Right kidney (tissue), 9 donors: ENCODE data around the gene SIRT1.
"Not testable (repeated sequence)": the region's sequence is repeated elsewhere in the genome, so short reads cannot be mapped to it uniquely, and the experiment has no call there.

ENCODE experiments used
- DNase-seq: peaks from one replicate; pipeline ENCODE4 v3.0.0-alpha.2; 2016
- long read RNA-seq, 8 donors: transcript quantifications; one replicate each; lab custom pipeline, GENCODE V29; 2026

Gene SIRT1
- long read RNA-seq, donor 1, full-length matches to known transcripts, result 9 of 9 reads
- long read RNA-seq, donor 1, partial matches to known transcripts, result 0 of 9 reads
- long read RNA-seq, donor 1, other reads (novel, unspliced or antisense), result 0 of 9 reads
- long read RNA-seq, donor 2, full-length matches to known transcripts, result 2 of 2 reads
- long read RNA-seq, donor 2, partial matches to known transcripts, result 0 of 2 reads
- long read RNA-seq, donor 2, other reads (novel, unspliced or antisense), result 0 of 2 reads
- long read RNA-seq, donor 3, full-length matches to known transcripts, result 3 of 3 reads
- long read RNA-seq, donor 3, partial matches to known transcripts, result 0 of 3 reads
- long read RNA-seq, donor 3, other reads (novel, unspliced or antisense), result 0 of 3 reads
- long read RNA-seq, donor 4, full-length matches to known transcripts, result 3 of 3 reads
- long read RNA-seq, donor 4, partial matches to known transcripts, result 0 of 3 reads
- long read RNA-seq, donor 4, other reads (novel, unspliced or antisense), result 0 of 3 reads
- long read RNA-seq, donor 5, full-length matches to known transcripts, result 1 of 7 reads
- long read RNA-seq, donor 5, partial matches to known transcripts, result 6 of 7 reads
- long read RNA-seq, donor 5, other reads (novel, unspliced or antisense), result 0 of 7 reads
- long read RNA-seq, donor 6, full-length matches to known transcripts, result 6 of 6 reads
- long read RNA-seq, donor 6, partial matches to known transcripts, result 0 of 6 reads
- long read RNA-seq, donor 6, other reads (novel, unspliced or antisense), result 0 of 6 reads
- long read RNA-seq, donor 7, full-length matches to known transcripts, result 3 of 14 reads
- long read RNA-seq, donor 7, partial matches to known transcripts, result 11 of 14 reads
- long read RNA-seq, donor 7, other reads (novel, unspliced or antisense), result 0 of 14 reads
- long read RNA-seq, donor 8, full-length matches to known transcripts, result 7 of 7 reads
- long read RNA-seq, donor 8, partial matches to known transcripts, result 0 of 7 reads
- long read RNA-seq, donor 8, other reads (novel, unspliced or antisense), result 0 of 7 reads

DNA sequence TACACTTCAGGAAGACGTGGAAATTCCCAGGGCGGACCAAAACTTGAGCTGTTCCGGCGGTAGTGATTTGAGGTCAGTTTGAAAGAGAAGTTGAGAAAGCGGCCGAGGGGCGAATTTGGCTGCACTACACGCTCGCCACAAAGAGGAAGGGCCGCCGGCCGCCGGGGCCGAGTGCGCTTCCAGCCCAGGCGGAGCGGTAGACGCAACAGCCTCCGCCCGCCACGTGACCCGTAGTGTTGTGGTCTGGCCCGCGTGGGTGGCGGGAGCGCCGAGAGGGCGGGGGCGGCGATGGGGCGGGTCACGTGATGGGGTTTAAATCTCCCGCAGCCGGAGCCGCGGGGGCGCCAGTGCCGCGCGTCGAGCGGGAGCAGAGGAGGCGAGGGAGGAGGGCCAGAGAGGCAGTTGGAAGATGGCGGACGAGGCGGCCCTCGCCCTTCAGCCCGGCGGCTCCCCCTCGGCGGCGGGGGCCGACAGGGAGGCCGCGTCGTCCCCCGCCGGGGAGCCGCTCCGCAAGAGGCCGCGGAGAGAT is at the start of gene SIRT1:
Gene SIRT1 (plus strand): TSS at position 344 of the 529 bp plus-strand sequence. CDS start 66 bp downstream, at position 410.
- DNase-seq, result peak; percentile 91

DNA sequence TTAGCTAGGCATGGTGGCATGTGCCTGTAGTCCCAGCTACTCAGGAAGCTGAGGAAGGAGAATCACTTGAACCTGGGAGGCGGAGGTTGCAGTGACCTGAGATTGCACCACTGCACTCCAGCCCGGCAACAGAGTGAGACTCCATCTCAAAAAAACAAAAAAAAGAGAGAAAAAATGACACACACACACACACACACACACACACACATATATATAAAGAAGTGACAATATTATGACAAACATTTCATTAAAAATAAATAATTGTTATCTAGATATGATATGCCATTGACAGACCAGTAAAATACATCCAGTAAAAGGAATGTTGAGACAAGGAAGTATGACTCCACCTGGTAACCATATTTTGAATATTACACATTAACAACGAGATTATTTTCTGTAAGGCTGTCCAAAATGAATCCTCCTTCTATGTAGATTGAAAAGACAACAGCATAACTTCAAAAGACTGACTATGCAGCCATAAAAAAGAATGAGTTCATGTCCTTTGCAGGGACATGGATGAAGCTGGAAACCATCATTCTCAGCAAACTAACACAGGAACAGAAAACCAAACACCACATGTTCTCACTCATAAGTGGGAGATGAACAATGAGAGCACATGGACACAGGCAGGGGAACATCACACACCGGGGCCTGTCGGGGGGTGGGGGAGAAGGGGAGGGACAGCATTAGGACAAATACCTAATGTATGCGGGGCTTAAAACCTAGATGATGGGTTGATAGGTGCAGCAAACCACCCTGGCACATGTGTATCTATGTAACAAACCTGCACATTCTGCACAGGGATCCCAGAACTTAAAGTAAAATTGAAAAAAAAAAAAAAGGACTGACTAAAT is 48.7 kb upstream of the SIRT1 start:
- DNase-seq, result not testable (repeated sequence)

DNA sequence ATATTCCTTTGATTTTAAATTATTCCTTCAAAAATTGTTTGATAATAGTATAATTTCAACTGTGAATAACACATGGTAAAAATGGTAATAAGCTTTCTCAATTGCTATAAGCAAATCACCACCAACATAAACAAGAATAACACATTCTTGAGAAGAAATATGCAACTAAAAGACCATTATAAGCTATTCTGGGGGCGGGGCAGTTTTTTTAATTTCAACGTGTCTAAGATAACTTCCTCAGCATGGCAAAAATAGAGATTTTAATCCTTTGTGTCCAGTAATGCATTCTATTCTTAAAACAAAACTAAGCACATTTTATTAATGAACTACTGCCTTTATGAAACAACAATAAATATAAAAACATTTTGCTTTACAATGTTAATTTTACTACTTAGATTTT is 48.0 kb upstream of the SIRT1 start:
- DNase-seq, result no peak

DNA sequence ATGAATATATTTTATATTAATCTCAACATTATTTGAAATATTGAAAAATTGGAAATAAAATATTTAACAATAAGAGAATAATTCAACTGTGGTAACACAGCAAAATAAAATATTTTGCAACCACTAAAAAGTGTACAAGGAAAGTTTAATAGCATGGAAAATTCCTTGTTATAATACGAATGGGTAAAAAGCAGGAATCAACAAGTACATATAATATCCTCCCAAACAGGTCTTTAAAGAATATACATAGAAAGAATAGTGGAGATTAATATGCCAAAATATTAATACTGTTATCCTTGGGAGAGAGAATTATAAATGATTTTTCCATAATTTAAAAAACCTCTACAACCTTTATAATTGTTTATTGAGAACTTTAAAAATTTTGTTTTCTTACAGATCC is 47.5 kb upstream of the SIRT1 start:
- DNase-seq, result no peak

DNA sequence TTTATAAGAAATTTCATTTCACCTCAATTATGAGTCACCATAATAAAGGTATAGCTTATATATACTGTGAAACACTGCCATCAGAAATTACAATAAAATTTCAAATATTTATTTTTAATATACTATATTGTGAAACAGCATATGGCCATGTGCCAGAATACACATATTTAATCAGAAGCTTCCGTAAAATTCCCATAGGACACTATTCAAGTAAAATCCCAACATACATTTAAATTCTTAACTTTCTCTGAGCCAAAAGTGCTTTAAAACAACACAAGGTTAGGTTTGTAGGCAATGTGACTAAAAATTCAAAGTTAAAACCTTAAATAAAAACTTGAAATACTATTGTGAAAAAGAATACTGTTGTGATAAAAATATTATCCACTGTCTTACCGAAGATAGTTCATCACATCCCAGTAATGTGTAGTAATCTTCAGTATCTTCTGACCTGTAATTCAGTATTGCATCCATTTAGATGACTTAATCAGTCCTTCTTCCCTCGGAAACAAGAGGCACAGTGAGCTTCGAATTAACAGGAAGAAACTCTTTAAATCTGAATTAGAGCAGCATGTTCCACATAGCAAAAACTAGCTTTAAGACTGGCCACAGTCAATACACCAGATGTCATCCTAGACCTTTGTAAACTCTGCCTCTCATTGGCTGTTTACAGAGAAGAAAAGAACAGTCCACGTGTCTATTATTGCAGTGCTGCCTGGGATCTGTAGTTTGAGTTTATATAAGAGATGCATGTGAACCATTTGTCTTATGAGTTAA is 46.7 kb upstream of the SIRT1 start, which contains the start of gene DNAJC12:
Gene DNAJC12 (minus strand): TSS at position 648 of the 774 bp plus-strand sequence. CDS start 177 bp downstream, at position 471.
- DNase-seq, result peak; percentile 29

DNA sequence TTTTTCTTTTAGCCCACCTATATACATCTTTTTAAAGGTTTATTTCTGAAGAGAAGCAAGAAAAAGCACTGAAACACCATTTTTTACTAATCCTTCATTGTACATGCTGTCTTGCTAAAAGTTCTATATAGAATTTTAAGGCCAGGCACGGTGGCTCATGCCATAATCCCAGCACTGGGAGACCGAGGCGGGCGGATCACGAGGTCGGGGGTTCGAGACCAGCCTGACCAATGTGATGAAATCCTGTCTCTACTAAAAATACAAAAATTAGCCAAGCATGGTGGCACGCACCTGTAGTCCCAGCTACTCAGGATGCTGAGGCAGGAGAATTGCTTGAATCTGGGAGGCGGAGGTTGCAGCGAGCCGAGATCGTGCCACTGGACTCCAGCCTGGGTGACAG is 44.9 kb upstream of the SIRT1 start:
- DNase-seq, result not testable (repeated sequence)

DNA sequence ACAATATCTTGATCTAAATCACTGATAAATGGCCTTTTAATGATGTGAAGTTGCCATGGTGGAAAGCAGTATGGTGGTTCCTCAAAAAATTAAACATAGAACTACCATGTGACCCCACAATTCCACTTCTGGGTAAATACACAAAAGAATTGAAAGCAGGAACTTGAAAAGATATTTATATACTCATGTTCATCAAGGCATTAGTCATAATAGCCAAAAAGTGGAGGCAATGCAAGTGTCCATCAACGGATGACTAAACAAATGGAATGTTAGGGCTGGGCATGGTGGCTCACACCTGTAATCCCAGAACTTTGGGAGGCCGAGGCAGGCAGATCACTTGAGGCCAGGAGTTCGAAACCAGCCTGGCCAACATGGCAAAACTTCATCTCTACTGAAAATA is 44.5 kb upstream of the SIRT1 start:
- DNase-seq, result no peak

DNA sequence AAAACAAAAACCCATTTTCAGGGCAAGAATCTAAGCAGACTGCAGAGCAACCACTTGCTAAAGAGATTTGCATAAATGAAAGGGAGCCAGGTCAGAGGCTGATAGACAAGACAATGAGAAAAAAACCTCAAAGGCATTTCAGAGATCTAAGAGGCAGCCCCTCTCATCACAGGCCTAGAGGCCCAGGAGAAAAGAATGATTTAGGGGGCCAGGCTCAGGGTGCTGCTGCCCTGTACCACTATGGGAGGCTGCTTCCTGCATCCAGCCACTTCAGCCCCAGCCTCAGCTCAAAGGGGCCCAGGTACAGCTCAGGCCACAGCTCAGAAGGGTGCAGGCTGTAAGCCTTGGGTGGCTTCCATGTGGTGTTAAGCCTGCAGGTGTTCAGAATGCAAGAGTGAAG is 42.7 kb upstream of the SIRT1 start:
- no peak for DNase-seq

DNA sequence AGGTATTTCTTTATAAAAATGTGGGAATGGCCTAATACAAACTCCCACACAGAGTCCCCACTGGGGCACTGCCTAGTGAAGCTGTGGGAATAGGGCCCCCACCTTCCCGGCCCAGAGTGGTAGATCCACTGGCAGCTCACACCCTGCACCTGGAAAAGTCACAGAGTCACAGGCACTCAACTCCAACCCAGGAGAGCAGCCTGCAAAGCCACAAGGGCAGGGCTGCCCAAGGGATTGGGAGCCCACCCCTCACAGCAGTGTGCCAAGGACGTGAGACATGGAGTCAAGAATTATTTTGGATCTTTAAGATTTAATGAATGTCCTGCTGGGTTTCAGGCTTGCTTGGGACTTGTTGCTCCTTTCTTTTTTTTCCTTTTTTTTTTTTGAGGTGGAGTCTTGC is 41.2 kb upstream of the SIRT1 start:
- DNase-seq, result no peak

DNA sequence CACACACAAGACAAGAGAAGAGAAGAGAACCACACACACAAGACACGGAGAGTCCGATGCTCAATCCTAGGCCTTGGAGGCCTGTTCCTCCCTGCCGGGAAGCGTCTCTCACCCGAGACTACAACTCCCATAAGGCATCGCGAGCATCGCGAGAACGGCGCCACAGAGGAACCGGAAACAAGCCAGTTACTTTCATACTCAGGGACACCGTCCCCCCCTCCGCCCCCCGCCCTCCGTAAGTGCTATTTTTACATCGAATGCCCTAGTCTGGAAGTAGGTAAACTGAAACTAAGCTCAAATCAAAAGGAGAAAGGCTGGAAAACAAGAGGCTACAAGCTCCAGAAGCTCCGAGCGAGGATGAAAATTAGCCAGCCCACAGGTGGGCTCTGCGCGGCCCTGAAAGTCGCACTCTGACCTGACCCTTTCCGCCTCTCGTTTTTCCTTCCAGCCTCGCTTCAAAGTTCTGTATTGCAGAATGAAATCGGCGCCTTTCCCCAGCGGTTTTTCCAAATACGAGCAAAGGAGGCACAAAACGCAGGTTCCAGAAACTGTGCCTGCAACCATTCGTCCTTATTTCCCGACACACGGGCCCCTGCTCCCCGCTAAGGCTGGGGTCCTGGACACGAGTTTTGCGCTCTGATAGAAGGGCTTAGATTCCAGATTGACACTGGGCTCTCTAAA is 35.0 kb upstream of the SIRT1 start:
- DNase-seq, result peak; percentile 91

DNA sequence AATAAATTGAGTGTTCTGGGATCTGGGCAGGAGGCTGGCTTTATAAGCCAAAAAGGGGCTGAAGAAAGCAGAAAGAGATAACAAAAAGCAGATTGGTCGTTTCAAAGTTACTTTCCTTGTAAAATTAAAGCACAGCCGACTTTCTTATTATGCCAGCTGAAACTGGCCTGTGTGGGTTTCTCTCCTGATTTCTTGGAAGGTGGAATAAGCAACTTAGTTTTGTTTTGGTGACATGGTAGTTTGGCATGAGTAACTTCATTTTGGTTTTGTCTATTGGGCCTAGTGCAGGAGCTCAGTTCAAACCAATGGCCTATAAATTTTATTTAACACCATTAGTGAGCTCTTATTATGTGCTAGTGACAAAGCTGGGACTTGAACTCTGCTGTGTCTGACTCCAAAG is 33.3 kb upstream of the SIRT1 start:
- no peak for DNase-seq

DNA sequence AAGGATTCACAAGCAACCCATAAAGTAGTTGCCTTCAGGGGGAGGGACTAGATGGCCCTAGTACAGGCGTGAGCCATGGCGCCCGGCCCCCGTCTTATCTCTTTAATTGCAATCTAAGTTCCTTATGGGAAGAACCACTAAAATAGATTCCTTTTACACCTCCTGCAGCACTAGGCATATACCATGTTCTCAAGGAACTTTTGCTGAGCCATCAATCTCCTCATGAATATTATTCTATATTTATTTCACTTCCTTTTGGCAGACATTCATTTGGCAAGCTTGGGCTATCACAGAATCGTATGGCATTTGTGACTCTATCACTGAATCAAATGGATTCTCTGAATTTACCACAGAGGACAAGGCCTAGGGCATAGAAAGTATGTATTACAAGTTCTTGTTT is 31.7 kb upstream of the SIRT1 start:
- no peak for DNase-seq

DNA sequence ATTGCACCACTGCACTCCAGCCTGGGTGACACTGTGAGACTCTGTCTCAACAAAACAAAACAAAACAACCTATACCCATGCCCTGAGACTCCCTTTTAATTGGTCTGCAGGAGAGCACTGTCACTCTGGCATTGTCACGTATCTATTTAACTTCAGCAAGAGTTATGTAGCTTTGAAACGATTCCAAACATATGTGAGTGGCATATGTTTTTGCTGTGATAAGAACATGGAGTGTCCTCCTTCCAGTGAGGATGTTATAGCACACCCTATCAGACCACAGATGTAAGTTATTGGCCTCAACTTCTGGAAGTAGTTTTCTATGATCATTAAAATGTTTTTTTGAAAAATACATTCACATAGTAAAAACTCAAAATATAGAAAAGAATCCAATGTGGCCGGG is 30.9 kb upstream of the SIRT1 start:
- DNase-seq, result no peak

DNA sequence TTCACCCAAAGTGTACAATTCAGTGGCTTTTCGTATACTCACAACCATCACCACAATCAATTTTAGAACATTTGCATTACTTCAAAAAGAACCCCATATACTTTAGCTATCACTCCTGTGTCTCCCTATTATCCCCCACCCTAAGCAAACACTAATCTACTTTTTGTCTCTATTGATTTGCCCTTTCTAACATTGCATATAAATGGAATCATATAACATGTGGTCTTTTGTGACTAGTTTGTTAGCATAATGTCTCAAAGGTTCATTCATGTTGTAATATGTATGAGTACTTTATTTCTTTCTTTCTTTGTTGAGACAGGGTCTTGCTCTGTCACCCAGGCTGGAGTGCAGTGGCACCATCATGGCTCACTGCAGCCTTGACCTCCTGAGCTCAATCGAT is 25.5 kb upstream of the SIRT1 start:
- no peak for DNase-seq

DNA sequence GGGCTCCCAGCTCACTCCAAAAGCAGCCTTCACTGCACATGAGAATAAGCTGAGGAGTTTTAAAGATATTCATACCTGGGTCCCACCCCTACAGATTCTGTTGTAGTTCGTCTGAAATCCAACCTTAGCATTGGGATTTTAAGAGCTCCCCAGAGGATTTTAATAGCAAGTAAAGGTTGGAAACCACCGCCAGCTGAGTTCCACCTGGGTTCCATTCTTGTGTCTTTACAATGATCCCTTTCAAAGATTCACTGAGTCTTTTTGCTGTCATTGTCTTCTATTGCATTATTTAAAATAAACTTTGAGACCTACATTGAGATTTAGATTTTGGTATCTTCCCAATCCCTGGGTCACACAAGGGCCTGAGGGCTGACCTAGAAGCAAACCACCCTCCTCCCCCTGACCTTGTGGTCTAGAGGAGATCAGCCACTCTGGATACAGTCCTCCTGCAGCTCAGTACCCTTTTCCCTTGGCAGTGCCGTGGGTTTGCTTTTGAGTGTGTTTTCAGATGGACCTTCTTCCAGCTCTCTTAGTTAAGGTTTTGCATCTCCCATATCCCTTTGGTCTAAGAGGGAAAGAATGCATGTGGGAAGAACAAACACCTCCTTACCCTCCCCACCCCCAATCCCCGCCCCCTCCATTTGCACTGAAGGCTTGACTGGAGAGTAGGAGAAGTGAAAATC is 22.6 kb upstream of the SIRT1 start:
- DNase-seq, result no peak

DNA sequence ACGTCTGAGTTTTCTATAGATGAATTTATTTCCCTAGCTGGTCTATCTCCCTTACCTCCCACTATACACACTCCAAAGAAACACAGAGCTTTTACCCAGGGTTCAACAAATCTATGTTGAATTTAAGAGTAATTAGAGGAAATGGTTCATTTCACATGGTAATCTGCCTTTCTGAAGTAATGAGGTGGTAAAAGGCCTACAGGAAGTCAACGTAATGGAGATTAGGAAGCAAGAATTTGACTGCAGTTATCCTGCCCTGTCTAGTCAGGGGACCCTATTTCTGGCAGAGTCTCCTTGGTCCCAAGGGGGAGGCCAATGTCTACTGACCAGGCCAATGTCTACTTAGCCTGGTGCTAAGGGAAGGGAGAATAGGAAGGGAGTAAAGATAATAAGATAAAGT is 21.4 kb upstream of the SIRT1 start:
- DNase-seq, result no peak

DNA sequence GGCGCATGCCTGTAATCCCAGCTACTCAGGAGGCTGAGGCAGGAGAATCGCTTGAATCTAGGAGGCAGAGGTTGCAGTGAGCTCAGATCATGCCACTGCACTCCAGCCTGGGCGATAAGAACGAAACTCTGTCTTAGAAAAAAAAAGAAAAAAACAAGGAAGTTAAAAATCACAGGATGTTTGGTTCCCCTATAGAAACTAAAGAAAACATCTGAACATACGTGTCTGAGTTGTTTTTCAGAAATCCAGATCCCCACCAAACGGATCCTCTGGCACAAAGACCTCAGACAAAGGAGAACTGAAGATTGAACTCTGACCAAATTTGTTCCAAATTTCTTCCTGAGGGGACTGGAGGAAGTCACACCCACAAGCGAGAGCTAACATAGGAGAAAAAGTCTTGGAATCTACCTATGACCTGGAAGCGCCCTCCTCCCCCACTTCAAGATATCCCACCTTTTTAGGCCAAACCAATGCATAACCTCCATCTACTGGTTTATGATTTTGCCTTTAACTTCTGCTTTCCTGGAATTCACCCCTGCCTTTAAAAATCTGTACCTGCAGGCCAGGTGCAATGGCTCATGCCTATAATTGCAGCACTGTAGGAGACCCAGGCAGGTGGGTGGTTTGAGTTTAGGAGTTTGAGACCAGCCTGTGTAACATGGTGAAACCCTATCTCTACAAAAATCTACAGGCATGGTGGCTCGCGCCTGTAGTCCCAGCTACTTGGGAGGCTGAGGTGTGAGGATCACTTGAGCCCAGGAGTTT is 19.7 kb upstream of the SIRT1 start:
- no peak for DNase-seq

DNA sequence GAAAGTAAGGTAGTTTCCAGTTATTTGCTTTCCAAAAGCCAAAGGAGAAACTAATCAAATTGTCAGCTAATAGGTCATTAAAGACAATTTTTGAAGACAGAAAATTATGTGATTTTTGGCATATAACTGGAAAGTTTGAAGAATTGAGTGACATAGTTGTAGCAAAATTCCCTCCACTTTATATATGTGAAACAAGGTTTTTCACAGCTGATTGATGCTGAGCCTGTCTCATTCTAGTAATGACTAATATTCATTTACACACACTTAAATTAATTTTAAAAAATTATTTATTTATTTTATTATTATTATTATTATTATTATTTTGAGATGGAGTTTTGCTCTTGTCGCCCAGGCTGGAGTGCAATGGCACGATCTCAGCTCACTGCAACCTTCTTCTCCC is 16.3 kb upstream of the SIRT1 start:
- DNase-seq, result no peak

DNA sequence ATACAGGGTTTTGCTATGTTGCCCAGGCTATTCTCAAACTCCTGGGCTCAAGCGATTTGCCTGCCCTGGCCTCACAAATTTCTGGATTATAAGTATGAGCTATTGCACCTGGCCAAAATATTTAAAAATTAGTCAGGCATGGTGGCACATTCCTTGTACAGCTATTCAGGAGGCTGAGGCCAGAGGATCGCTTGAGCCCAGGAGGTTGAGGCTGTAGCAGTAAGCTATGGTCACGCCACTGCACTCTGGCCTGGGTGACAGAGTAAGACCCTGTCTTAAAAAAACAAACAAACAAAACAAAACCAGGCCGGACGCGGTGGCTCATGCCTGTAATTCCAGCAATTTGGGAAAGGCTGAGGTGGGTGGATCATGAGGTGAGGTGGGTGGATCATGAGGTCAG is 14.5 kb upstream of the SIRT1 start:
- DNase-seq, result no peak
